Measurements from ENCODE around the gene PLIN5. TPM values are rescaled to one million over a fixed set of nuclear protein-coding genes. Genes with fewer than 3 reads are reported as not detected.
"Not testable (repeated sequence)": the region's sequence is repeated elsewhere in the genome, so short reads cannot be mapped to it uniquely, and the experiment has no call there.

The PLIN5 gene
- polyA plus RNA-seq, 1 donor: 2.9 TPM

DNA sequence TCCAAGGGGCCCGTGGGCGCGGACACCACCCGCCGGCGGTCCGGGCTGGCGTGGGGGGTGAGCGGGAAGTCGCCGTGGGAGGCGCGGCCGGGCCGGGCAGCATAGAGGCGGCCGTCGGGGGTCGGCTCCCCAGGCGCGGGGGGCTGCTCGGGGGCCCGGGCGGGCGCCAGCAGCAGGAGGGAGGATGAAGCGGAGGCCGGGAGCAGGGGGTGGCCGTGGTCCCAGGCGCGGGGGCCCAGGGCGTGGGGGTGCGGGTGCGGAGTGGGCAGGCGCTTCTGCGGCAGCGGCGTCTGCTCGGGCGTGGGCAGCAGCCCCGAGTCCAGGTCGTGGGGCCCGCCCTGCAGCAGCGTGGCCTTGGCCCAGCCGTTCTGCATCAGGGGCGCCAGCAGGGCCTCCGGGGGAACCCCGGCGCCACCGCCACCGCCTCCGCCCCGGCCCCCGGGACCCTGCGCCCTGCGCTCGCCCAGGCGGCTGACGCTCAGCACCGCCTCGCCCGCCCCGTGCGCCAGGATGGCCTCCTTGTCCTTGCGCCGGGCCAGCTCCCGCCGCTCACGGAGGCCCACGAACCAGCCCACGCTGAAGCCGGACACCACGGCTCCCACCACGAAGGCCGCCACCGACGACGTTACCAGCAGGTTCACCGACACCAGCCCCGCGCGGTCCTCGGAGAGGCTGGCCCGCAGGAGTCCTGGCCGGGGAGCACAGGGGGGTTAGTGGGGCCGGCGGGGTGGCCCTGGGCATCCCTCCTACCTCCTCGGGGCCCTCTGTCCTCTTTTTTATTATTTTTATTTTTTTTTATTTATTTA is 9.0 kb upstream of the PLIN5 start:
- DNase-seq (ENCODE audit: low read depth): no peak

DNA sequence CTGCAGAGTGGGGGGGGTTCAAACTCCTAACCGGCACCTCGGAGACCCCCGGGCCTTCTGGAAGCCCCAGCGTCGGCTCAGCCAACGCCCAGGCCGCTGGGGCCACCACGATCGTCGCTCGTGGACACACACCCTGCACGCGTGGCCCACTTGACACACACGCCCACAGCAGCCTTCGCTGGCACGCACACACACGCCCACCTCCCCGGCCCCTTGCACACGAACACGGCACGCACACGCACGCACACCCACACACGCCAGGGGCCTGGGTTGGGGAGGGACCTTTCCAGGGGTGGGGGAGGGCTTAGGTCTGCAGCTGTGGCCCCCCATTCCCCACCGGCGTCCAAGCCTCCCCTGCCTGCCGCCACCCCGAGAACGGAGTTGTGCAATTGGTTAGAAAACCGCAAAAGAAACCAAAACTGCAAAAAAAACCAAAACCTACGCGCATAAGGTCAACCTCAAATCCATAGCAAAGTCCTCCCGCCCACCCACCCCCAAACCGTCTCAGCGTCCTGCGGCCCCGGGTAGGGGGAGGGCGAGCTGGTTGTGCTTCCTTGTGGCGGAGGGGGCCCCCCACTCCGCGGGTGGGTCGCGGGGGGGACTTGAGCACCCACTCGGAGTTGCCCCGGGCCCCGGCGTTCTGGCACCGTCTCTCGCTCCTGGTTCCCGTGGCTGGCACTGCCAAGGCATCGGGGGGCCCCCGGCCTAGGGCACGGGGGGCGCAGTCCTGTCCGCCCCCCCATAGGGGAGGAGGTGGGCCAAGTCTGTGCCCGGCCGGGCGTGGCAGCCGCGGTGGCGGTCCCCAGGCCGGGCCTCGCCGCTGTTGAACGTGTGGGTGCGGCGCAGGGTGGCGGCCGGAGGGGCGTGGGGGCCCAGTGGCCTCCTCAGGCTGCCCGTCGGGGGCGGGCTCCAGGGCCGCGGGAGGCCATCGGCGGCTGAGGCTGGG is 8.1 kb upstream of the PLIN5 start:
- DNase-seq (ENCODE audit: low read depth): no peak

DNA sequence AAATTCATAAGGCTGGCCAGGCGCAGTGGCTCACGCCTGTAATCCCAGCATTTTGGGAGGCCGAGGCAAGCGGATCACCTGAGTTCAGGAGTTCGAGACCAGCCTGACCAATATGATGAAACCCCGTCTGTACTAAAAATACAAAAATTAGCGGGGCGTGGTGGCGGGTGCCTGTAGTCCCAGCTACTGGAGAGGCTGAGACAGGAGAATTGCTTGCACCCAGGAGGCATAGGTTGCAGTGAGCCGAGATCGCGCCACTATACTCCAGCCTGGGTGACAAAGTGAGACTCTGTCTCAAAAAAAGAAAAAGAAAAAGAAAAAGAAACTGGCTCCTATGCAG is 6.8 kb upstream of the PLIN5 start:
- DNase-seq (ENCODE audit: low read depth): not testable (repeated sequence)

DNA sequence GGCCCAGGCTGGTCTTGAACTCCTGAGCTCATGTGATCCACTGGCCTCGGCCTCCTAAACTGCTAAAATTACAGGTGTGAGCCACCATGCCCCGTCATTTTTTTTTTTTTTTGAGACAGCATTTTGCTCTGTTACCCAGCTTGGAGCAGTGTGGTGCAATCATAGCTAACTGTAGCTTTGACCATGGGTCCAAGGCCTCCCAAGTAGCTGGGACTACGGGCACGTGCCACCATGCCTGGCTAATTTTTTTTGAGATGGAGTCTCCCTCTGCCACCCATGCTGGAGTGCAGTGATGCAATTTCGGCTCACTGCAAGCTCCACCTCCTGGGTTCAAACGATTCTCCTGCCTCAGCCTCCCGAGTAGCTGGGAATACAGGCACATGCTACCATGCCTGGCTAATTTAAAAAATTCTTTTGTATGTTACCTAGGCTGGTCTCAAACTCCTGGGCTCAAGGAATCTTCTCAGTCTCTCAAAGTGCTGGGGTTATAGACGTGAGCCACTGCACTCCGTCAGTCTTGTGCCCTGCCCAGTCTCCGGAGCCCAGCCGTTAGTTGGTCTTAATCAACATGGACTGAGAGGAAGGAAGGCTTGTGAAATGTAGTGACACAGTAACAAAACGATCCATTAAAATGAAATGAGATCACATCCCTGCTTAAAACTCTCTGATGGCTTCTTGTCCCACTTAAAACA is 6.2 kb upstream of the PLIN5 start:
- DNase-seq (ENCODE audit: low read depth): no peak

DNA sequence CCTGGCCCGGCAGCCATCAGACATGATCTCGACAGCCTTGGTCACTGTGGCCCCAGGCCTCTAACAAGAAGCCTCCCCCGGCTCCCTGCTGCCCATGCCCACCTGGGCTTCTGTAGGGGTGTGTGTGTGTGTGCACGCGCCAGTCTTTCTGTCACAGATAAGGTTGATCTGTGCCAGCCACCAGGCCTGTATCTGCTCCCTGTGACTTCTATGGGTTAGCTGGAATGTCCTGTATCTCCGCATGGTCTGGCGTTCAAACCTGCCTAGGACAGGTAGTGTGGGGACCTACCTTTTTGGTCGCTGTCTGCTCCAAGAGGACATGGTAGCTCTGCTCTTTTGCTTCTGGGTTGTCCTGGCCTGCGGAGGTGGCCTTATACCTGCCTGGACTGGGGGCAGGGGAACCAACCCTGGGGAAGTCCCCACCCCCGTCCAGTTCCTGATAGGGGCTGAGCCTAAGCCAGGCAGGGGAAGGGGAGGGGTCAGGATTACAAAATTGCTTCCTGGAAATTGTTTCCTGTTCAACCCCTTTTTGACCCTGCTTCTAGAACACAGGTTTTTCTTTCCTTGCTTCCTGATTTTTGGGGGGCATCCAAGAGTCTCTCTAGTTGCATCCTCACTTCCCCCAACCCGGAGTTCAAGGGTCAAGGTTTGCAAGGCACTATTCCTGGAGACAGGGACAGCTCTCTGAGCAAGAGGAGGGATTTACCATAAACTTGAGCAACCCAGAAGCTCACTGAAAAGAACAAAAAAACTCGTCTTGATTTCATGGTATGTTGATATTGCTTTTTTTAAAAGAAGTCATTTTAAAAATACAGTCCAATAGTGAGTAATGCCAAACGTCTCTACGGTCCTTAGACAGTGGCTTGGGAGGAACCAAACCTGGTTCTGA is 4.9 kb upstream of the PLIN5 start, which contains the start of gene LRG1:
TSS of gene LRG1 (minus strand) at position 344 of the 889 bp plus-strand sequence. CDS start at position 321, 23 bp downstream.
- no peak for DNase-seq (ENCODE audit: low read depth)

DNA sequence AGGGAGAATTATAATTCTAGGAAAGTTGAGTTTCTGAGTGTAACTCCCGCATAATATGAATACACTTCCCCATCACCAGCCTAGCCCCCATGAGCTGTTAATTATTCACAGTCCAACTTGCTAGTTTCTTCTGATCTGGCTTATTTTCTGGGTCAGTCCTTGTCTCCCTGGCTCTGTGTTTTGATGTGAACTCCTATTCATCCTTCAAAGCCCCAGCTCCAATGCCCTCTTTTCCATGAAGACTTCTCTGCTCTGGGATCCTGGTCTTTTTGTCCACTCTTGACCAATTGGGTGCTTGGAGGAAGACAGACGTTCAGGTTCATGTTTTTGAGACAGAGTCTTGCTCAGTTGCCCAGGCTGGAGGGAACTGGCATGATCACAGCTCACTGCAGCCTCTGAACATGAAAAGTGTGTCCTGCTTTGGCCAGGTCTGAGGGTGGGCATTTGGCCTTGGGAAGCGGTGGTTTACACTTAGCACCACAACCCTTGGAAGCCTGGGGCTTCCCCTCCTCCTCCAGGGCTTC is 4.2 kb upstream of the PLIN5 start:
- no peak for DNase-seq (ENCODE audit: low read depth)

DNA sequence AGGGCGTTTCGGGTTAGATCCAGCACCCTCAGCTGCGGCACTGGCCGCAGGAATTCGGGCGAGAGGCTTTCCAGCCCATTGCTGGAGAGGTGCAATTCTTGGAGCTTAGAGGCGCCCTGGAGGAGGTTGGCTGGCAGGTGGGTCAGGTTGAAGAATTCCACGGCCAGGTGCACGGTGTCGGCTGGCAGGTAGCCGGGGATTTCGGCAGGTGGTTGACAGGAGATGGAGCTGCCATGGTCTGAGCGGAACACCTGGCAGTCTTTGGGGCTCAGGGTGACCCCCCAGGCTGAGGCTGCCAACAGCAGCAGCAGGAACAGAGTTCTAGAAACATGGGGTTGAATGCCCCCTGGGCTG is 3.6 kb upstream of the PLIN5 start:
- DNase-seq (ENCODE audit: low read depth): no peak

DNA sequence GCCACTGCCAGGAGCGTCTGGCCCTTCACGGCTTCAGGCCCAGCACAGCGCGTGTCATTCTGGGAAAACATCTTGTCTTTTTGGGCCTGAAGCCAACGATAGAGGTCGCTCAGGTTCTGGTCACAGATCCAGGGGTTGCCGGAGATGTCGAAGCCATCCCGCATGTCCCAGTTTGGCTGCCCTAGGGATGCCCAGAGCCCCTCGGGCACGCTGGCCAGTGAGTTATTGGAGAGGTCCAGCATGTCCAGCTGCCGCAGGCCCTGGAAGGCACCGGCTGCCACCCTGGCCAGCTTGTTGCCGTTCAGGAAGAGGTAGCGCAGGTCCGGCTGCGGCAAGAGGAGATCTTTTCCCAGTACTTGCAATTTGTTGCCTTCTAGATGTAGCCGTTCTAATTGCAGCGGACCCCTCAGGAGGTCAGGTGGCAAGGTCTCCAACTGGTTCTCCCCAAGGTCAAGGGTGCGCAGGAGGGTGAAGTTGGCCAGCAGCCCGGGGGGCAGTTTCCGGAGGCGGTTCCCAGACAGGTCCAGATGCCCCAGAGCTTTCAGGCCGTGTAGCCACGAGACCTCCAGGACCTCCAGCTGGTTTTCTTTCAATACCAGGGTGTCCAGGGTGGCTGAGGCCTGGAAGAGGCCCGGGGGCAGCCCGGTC is 3.1 kb upstream of the PLIN5 start:
- no peak for DNase-seq (ENCODE audit: low read depth)

DNA sequence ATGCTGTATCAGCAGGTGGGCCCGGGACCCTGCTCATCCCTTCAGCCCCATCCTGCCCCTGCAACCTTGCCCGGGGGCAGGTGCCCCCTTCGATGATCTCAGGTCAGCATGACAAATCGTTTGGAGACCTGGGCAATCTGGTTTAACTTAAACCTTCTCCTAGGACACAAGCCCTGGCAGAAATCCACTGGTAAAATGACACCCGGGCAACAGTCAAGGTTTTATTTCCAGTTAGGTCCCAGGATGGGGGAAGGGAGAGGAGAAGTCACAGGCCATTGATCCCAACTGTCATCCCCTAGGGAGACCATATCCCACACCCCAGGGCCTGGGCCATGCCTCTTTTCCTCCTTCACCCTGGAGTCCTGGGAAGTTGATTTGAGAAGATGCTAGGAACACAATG is 1.8 kb upstream of the PLIN5 start:
- DNase-seq (ENCODE audit: low read depth): no peak

DNA sequence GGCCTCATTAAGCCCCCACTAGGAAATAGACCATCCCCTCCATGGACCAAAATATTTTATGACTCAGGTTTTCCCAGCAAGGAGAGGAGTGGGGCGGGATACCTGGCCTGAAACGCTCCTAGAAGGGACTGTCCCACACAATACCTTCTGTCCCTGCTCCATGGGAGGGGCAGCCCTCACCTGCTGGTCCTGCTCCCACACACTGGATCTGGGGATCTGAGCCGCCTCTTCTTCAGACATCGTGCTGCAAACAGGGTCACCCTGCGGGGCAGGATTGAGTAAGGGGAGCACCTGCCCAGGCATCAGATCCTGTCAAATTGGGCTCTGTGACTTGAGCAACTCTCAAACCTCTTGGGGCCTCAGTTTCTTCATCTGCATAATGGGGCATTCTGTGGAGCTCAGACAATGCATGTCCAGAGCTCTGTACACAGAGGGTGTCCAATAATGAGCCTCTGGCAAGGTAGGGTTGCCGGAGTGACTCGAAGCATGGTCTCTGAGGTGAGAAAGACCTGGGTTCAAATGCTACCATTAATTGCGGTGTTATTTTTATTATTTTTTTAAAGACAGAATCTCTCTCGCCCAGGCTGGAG is 1.1 kb downstream of the PLIN5 start:
- no peak for DNase-seq (ENCODE audit: low read depth)

DNA sequence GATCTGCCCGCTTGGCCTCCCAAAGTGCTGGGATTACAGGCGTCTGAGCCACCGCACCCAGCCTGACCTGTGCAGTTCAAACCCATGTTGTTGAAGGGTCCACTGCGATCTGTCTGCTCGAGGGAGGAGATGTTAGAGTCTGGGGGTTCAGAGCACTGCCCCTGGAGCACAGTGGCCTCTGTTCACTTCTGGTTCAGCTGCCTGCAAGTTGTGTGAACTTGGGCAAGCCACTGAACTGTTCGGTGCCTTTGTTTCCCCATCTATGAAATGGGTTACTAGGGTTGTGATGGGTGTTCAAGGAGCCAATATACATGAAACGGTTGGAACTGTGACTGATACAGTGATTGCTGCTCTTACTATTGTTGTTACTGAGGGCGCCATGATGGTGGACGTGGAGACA is 1.7 kb downstream of the PLIN5 start:
- no peak for DNase-seq (ENCODE audit: low read depth)

DNA sequence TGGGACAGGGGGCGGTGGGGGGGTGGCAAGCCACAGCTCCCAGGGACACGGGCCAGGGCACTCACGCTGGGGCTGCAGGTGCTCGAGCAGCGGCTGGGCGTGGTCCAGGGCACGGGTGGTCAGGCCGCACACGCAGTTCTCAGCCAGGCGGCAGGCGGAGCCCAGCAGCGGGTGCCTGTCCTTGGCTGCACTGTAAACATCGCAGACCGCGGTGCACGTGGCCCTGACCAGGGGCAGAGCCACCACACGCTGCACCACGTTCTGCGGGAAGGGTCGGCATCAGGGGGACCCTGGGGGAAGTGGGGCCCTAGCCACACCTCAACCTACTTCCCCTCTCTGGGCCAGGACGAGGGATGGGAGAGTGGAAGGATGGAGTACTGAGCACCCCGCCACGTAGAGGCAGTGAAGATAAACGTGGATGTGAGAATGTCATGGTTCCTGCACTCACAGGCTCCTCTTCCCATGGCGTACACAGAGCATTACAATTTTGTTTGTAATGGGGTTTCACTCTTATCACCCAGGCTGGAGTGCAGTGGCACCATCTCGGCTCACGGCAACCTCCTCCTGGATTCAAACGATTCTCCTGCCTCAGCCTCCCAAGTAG is 3.4 kb downstream of the PLIN5 start:
- DNase-seq (ENCODE audit: low read depth): no peak

DNA sequence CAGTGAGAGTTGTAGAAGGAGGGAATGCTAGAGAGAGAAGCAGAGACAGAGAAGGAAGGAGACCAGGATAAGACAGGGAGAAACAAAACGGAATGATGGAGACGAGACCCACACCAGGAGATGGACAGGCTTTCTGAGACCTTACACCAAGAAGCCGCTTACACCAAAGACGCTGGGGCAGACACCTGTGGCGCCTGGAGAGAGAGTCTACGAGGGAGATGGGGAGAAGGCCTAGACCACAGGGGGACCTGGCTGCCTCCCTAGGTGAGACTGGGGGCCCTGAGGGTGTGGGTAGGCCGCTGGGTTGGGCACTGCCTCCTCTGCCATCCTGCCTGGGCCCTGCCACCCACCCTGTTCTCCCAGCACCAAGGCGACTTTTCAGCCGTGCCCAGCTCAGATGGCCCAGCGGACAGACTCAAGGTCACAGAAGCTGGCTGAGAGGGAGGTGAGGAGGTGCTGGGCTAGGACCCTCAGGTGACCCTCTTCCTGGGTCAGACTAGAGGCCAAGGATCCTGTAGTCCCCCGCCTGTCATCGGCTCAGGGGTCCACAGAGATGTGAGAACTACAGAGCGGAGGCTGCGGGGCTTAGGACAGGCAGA is 5.0 kb downstream of the PLIN5 start:
- DNase-seq (ENCODE audit: low read depth): no peak

DNA sequence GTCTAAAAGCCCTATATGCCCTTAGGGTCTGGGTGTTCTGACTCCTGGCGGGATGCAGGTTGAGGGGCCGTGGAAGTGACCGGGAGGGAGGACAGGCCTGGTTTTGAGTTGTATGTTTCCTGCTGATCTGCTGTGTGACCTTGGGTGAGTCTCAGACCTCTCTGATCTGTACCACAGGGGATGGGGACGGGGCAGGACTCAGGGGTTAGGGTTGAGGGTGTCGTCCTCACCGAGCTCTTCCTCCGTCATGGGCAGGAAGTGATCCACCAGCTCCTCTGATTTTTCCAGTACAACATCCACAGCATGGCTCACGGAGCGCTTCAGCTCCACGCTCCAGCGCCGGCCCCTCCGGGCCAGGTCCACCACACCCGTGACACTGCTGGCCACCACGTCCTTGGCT is 6.2 kb downstream of the PLIN5 start:
- no peak for DNase-seq (ENCODE audit: low read depth)

DNA sequence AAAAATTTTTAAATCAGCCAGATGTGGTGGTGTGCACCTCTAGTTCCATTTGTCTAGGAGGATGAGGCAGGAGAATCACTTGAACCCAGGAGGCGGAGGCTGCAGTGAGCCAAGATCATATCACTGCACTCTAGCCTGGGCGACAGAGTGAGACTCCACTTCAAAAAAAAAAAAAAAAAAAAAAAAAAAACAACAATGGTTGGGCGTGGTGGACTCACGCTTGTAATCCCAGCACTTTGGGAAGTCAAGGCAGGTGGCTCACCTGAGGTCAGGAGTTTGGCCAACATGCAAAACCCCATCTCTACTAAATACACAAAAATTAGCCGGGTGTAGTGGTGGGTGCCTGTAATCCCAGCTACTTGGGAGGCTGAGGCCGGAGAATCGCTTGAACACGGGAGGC is 7.6 kb downstream of the PLIN5 start:
- DNase-seq (ENCODE audit: low read depth): not testable (repeated sequence)

DNA sequence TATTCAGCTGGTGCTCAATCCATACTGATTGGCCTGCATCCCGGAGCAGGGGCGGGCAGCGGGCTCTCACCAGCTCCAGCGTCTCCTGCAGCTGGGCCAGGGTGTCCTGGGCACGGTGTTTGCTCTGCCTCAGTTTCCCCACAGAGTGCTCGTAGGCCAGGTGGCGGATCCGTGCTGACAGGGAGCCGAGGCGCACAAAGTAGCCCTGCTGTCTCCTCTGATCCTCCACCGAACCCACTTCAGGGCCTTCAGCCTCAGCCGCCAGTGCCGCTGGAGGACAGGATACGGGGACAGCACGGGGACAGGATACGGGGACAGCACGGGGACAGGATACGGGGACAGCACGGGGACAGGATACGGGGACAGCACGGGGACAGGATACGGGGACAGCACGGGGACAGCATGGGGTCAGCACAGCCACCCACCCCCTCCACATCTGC is 9.4 kb downstream of the PLIN5 start:
- DNase-seq (ENCODE audit: low read depth): no peak

DNA sequence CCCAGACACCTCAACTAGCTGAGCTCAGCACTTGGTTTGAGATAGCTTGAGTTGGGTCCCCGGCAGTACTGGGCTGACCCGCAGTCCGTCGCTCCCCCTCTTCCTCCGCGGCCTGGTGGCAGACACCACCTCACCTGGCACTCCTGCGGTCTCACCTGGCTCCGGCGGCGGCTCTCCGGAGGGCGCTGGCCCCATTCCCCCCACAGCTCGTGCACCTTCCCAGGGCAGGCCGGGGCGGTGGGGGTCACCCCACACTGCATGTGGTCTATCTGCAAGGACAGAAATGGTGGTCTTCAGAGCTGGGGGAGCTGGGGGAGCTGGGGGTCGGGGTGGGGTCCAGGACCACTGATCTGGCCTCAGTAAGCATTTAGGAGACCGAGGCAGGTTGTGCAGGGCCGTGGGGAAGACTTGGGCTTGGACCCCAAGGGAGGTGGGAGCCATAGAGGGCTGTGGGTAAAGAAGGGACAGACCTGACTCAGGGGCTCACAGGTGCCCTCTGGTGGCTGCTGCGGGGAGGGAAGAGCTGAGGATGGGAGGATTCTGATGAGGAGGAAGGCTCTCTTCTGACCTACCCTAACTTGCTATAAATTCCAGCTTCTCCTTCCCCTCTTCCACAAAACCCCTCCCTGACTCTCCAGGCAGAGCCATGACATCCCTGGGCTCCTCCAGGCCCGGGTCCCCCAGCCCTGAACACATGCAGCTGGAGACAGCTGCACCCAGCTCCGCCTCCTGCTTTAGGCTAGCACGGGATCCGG is 10.0 kb downstream of the PLIN5 start:
- DNase-seq (ENCODE audit: low read depth): no peak

DNA sequence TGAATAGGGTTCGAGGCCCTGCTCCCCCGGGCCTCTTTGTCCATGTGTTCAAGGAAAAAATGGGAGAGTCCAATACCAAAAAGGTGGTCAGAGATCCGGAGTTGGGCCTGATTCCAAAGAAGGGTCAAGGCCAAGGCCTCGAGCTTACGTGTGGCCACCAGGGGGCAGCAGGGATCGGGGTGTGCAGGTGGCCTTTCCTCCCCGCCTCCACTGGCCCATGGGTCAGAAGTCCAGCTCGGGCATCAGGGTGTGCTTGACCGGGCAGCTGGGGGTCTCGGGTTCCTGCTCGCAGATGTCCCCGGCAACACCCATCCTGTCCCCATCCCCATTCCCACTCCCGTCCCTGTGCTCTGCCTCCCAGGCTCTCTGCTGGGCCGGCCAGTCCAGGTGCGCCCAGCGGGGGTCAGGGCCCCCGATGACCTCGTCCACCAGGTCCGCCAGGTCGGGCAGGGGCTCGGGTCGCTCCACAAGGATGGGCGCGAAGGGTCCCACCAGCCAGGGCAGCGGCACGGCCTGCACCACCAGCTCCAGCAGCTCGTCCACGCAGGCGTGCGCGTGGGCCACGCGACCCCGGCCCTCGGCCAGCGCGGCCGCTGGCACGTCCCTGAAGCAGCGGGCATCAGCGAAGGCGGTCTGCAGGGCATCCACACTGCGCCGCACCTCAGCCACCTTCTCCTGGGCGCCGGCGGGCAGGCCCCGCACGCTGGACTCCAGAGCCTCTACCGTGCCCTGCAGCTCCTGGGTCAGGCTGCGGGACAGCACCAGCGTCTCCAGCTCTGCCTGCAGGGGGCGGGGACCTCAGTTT is 11.5 kb downstream of the PLIN5 start:
- DNase-seq (ENCODE audit: low read depth): no peak
